HEK293 (cell line): ENCODE results near the gene MAFF.

Experiments used
- BCL11B ChIP-seq: fragments of 450-650 bp; formaldehyde crosslinking; IDR thresholded peaks from 2 replicates; pipeline ENCODE4 v1.5.1; 2016; ENCODE audit warnings: low read depth, missing biosample characterization, missing genetic modification characterization
- GLIS2 ChIP-seq: fragments of 450-650 bp; formaldehyde crosslinking; IDR thresholded peaks from 2 replicates; pipeline ENCODE4 v1.5.1; 2016; ENCODE audit warnings: missing biosample characterization, missing genetic modification characterization
- KLF16 ChIP-seq: fragments of 450-650 bp; formaldehyde crosslinking; IDR thresholded peaks from 2 replicates; pipeline ENCODE4 v1.5.1; 2017; ENCODE audit warnings: missing biosample characterization, missing genetic modification characterization
- OSR2 ChIP-seq: fragments of 450-650 bp; formaldehyde crosslinking; IDR thresholded peaks from 2 replicates; pipeline ENCODE4 v1.5.1; 2016; ENCODE audit warnings: missing biosample characterization, missing genetic modification characterization
- PATZ1 ChIP-seq: fragments of 450-650 bp; formaldehyde crosslinking; IDR thresholded peaks from 2 replicates; pipeline ENCODE4 v1.5.1; 2016; ENCODE audit warnings: missing biosample characterization, missing genetic modification characterization
- PRDM1 ChIP-seq: fragments of 450-650 bp; formaldehyde crosslinking; IDR thresholded peaks from 2 replicates; pipeline ENCODE4; 2016; ENCODE audit warnings: missing biosample characterization, missing genetic modification characterization
- PRDM6 ChIP-seq: fragments of 450-650 bp; formaldehyde crosslinking; IDR thresholded peaks from 2 replicates; pipeline ENCODE4 v1.5.1; 2017; ENCODE audit warnings: missing biosample characterization, missing genetic modification characterization
- REST ChIP-seq: fragments of 450-650 bp; formaldehyde crosslinking; IDR thresholded peaks from 2 replicates; pipeline ENCODE4 v1.5.1; 2016; ENCODE audit warnings: missing biosample characterization, missing genetic modification characterization
- SALL2 ChIP-seq: fragments of 450-650 bp; formaldehyde crosslinking; IDR thresholded peaks from 2 replicates; pipeline ENCODE4 v1.5.0; 2017; ENCODE audit warnings: missing biosample characterization, mild to moderate bottlenecking, missing genetic modification characterization, borderline replicate concordance
- SP2 ChIP-seq: fragments of 450-650 bp; formaldehyde crosslinking; IDR thresholded peaks from 2 replicates; pipeline ENCODE4 v1.5.1; 2016; ENCODE audit warnings: missing biosample characterization, missing genetic modification characterization
- YY1 ChIP-seq: fragments of 450-650 bp; formaldehyde crosslinking; IDR thresholded peaks from 2 replicates; pipeline ENCODE4 v1.5.1; 2018; ENCODE audit warnings: missing biosample characterization, missing genetic modification characterization
- ZBTB17 ChIP-seq: fragments of 450-650 bp; formaldehyde crosslinking; IDR thresholded peaks from 2 replicates; pipeline ENCODE4 v1.5.1; 2016; ENCODE audit warnings: missing biosample characterization, missing genetic modification characterization
- ZBTB21 ChIP-seq: fragments of 450-650 bp; formaldehyde crosslinking; IDR thresholded peaks from 2 replicates; pipeline ENCODE4 v1.5.1; 2017; ENCODE audit warnings: missing biosample characterization, missing genetic modification characterization
- ZFHX2 ChIP-seq: fragments of 450-650 bp; formaldehyde crosslinking; conservative IDR thresholded peaks from 2 replicates; pipeline ENCODE4 v1.5.1; 2016; ENCODE audit warnings: missing biosample characterization, missing genetic modification characterization
- ZFP3 ChIP-seq: fragments of 450-650 bp; formaldehyde crosslinking; IDR thresholded peaks from 2 replicates; pipeline ENCODE4 v1.5.1; 2016; ENCODE audit warnings: low read depth, missing biosample characterization, missing genetic modification characterization
- ZNF202 ChIP-seq: fragments of 450-650 bp; formaldehyde crosslinking; IDR thresholded peaks from 2 replicates; pipeline ENCODE4 v1.5.1; 2016; ENCODE audit warnings: missing biosample characterization, missing genetic modification characterization, borderline replicate concordance
- ZNF223 ChIP-seq: fragments of 450-650 bp; formaldehyde crosslinking; IDR thresholded peaks from 2 replicates; pipeline ENCODE4 v1.5.1; 2016; ENCODE audit warnings: missing biosample characterization, missing genetic modification characterization
- ZNF23 ChIP-seq: fragments of 450-650 bp; formaldehyde crosslinking; IDR thresholded peaks from 2 replicates; pipeline ENCODE4 v1.5.1; 2016; ENCODE audit warnings: missing biosample characterization, missing genetic modification characterization, borderline replicate concordance
- ZNF266 ChIP-seq: fragments of 450-650 bp; formaldehyde crosslinking; IDR thresholded peaks from 2 replicates; pipeline ENCODE4 v1.5.1; 2016; ENCODE audit warnings: missing biosample characterization, missing genetic modification characterization, low read depth
- ZNF292 ChIP-seq: fragments of 450-650 bp; formaldehyde crosslinking; IDR thresholded peaks from 2 replicates; pipeline ENCODE4 v1.5.1; 2016; ENCODE audit warnings: low read depth, missing biosample characterization, missing genetic modification characterization, borderline replicate concordance
- ZNF404 ChIP-seq: fragments of 450-650 bp; formaldehyde crosslinking; IDR thresholded peaks from 2 replicates; pipeline ENCODE4 v1.5.1; 2017; ENCODE audit warnings: missing biosample characterization, missing genetic modification characterization
- ZNF510 ChIP-seq: fragments of 450-650 bp; formaldehyde crosslinking; IDR thresholded peaks from 2 replicates; pipeline ENCODE4 v1.5.1; 2018; ENCODE audit warnings: mild to moderate bottlenecking, missing genetic modification characterization, missing biosample characterization; ENCODE audit not compliant: insufficient replicate concordance
- ZNF555 ChIP-seq: fragments of 450-650 bp; formaldehyde crosslinking; conservative IDR thresholded peaks from 2 replicates; pipeline ENCODE4 v1.5.1; 2017; ENCODE audit warnings: missing biosample characterization, mild to moderate bottlenecking, missing genetic modification characterization, inconsistent platforms
- ZNF600 ChIP-seq: fragments of 450-650 bp; formaldehyde crosslinking; IDR thresholded peaks from 2 replicates; pipeline ENCODE4 v1.5.1; 2016; ENCODE audit warnings: missing biosample characterization, missing genetic modification characterization
- ZNF629 ChIP-seq: fragments of 450-650 bp; formaldehyde crosslinking; IDR thresholded peaks from 2 replicates; pipeline ENCODE4 v1.5.1; 2017; ENCODE audit warnings: missing biosample characterization, missing genetic modification characterization
- ZNF677 ChIP-seq: fragments of 450-650 bp; IDR thresholded peaks from 2 replicates; pipeline ENCODE4 v1.5.0; 2018; ENCODE audit warnings: missing biosample characterization, mild to moderate bottlenecking, missing genetic modification characterization, moderate library complexity
- ZNF777 ChIP-seq: fragments of 450-650 bp; formaldehyde crosslinking; IDR thresholded peaks from 2 replicates; pipeline ENCODE4 v1.5.1; 2017; ENCODE audit warnings: missing biosample characterization, missing genetic modification characterization, borderline replicate concordance
- TF ChIP-seq, protein P1 (sequence below): fragments of 450-650 bp; formaldehyde crosslinking; IDR thresholded peaks from 2 replicates; pipeline ENCODE4 v1.5.1; 2016; ENCODE audit warnings: missing biosample characterization, missing genetic modification characterization
- TF ChIP-seq, protein P2 (sequence below): fragments of 450-650 bp; formaldehyde crosslinking; IDR thresholded peaks from 2 replicates; pipeline ENCODE4 v1.5.1; 2016; ENCODE audit warnings: missing biosample characterization, missing genetic modification characterization

Gene MAFF

DNA sequence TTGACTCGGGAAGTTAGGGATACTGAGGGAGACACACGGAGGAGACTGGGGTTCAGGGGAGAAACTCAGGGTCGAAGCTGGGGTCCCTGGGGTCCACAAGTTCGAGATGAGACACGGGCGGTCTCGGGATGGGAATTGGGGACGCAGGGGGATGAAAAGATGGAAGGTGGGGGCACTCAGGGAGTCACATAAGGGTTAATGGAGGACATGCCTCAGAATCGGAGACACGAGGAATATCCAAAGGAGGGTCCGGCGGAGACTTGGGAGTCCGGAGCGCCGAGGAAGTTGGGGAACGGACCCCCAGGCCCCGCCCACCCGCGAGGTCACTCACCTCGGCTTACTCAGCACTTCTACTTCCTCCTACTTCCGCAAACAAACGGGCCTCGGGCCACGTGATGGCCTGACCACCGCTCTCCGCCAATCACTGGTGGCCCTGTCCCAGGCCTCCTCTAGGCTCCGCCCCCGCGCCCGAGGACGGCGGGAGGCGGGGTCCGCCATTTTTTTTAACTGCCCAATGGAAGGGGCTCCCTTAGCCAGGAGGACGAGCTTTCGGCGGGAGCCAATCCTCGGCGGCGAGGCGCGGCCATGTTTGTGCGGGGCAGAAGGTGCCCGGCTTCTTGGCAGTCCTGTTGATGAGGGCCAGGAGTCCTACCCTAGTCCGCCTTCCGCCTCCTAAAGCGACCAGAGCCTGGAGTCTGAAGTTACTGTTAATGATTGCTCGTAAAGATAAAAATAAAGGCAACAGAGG is 20.2 kb upstream of the MAFF start, which contains the start of gene PLA2G6 (continued):
- no peak for TF ChIP-seq ZNF266 (tag by site-specific recombination)
- no peak for TF ChIP-seq ZFP3 (tag by site-specific recombination)
- TF ChIP-seq ZNF629 (tag by site-specific recombination): peak; percentile 34; the same call in 1 of the 2 replicates
- no peak for TF ChIP-seq ZFHX2
- TF ChIP-seq PRDM1 (tag by site-specific recombination): no peak
- TF ChIP-seq ZNF23 (tag by site-specific recombination): no peak
- TF ChIP-seq, protein P1, sequence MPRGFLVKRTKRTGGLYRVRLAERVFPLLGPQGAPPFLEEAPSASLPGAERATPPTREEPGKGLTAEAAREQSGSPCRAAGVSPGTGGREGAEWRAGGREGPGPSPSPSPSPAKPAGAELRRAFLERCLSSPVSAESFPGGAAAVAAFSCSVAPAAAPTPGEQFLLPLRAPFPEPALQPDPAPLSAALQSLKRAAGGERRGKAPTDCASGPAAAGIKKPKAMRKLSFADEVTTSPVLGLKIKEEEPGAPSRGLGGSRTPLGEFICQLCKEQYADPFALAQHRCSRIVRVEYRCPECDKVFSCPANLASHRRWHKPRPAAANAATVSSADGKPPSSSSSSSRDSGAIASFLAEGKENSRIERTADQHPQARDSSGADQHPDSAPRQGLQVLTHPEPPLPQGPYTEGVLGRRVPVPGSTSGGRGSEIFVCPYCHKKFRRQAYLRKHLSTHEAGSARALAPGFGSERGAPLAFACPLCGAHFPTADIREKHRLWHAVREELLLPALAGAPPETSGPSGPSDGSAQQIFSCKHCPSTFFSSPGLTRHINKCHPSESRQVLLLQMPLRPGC (tag by site-specific recombination): no peak; the same call in 1 of the 2 replicates
- no peak for TF ChIP-seq PRDM6 (tag by site-specific recombination)
- TF ChIP-seq ZNF555 (tag by site-specific recombination): no peak
- TF ChIP-seq YY1: peak; percentile 96; the same call in 1 of the 2 replicates
- no peak for TF ChIP-seq ZNF777 (tag by site-specific recombination)
- peak; percentile 98 for TF ChIP-seq SP2 (tag by site-specific recombination)
- TF ChIP-seq ZNF202 (tag by site-specific recombination): no peak
- peak; percentile 82 for TF ChIP-seq PATZ1
- TF ChIP-seq ZNF292 (tag by site-specific recombination): no peak
- TF ChIP-seq OSR2 (tag by site-specific recombination): no peak
- no peak for TF ChIP-seq ZNF510 (tag by site-specific recombination)
- no peak for TF ChIP-seq ZNF223 (tag by site-specific recombination)
- TF ChIP-seq, protein P2, sequence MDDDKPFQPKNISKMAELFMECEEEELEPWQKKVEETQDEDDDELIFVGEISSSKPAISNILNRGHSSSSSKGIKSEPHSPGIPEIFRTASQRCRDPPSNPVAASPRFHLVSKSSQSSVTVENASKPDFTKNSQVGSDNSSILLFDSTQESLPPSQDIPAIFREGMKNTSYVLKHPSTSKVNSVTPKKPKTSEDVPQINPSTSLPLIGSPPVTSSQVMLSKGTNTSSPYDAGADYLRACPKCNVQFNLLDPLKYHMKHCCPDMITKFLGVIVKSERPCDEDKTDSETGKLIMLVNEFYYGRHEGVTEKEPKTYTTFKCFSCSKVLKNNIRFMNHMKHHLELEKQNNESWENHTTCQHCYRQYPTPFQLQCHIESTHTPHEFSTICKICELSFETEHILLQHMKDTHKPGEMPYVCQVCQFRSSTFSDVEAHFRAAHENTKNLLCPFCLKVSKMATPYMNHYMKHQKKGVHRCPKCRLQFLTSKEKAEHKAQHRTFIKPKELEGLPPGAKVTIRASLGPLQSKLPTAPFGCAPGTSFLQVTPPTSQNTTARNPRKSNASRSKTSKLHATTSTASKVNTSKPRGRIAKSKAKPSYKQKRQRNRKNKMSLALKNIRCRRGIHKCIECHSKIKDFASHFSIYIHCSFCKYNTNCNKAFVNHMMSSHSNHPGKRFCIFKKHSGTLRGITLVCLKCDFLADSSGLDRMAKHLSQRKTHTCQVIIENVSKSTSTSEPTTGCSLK (tag by site-specific recombination): no peak
- no peak for TF ChIP-seq ZNF677 (tag by site-specific recombination)
- no peak; the same call in 1 of the 2 replicates for TF ChIP-seq KLF16 (tag by site-specific recombination)
- 0 out of 2 replicates have a peak, but pooled peaks have one; percentile 30 for TF ChIP-seq ZNF600
- peak; percentile 42; the same call in 1 of the 2 replicates for TF ChIP-seq BCL11B
- no peak for TF ChIP-seq SALL2 (tag by site-specific recombination)
- TF ChIP-seq REST: no peak
- peak; percentile 50 for TF ChIP-seq ZBTB17 (tag by site-specific recombination)
- no peak for TF ChIP-seq GLIS2
- peak; percentile 52; the same call in 1 of the 2 replicates for TF ChIP-seq ZBTB21 (tag by site-specific recombination)
- no peak for TF ChIP-seq ZNF404 (tag by site-specific recombination)
